ENCODE measurements around the gene RBKS.

The RBKS gene

GRCh38 chr2:27890146-27890923 is at the start of gene RBKS, which contains the start of gene BABAM2:
Gene RBKS (minus strand): TSS chr2:27890387. CDS start chr2:27890345, 42 bp downstream.
Gene BABAM2 (plus strand): TSS chr2:27890729. CDS start chr2:27894557, 3,828 bp downstream.
- in situ Hi-C loops (cut with MboI; ENCODE audit: low sequenced_read_pairs), result no loop called here
- peak; percentile 65 to 86 for DNase-seq (ENCODE audit: low spot score in 2 of 2)
- Histone ChIP-seq H3K36me3 (replicated peaks) (no peaks in the 10 kb centered on the region; the same call in 1 of the 2 replicates), H3K27me3 (ENCODE audit: low read depth) (no peaks in the 10 kb centered on the region), H3K4me1 (peaks cover 12% of the 10 kb centered on the region), H3K4me3 (peak within 1 kb of the TSS; percentile 75), H3K9me3 (no peaks in the 10 kb centered on the region)

GRCh38 chr2:27935026-27935425 is 44.8 kb upstream of the RBKS start:
- Histone ChIP-seq H3K9me3 (no peaks in the 10 kb centered on the region), H3K4me3 (no peak overlapping the region), H3K36me3 (replicated peaks) (no peaks in the 10 kb centered on the region), H3K27me3 (ENCODE audit: low read depth) (no peaks in the 10 kb centered on the region), H3K4me1 (no peaks in the 10 kb centered on the region)
- DNase-seq (ENCODE audit: low spot score in 2 of 2), result no peak
- in situ Hi-C loops (cut with MboI; ENCODE audit: low sequenced_read_pairs), result no loop called here

- no peak for DNase-seq (ENCODE audit: low spot score in 2 of 2)
- Histone ChIP-seq H3K4me1 (no peaks in the 10 kb centered on the region), H3K36me3 (replicated peaks) (no peaks in the 10 kb centered on the region), H3K27me3 (ENCODE audit: low read depth) (no peaks in the 10 kb centered on the region), H3K9me3 (no peaks in the 10 kb centered on the region), H3K4me3 (no peak overlapping the region)
- in situ Hi-C loops (cut with MboI; ENCODE audit: low sequenced_read_pairs), result no loop called here
Measured at GRCh38 chr2:27932396-27932795, 42.2 kb upstream of the RBKS start.

GRCh38 chr2:27931361-27931950 is 41.3 kb upstream of the RBKS start:
- H3K9me3 ChIP-seq, result no peaks in the 10 kb centered on the region
- no peaks in the 10 kb centered on the region for H3K27me3 ChIP-seq (ENCODE audit: low read depth)
- H3K4me3 ChIP-seq, result no peak overlapping the region
- H3K4me1 ChIP-seq, result no peaks in the 10 kb centered on the region
- no peaks in the 10 kb centered on the region for H3K36me3 ChIP-seq (replicated peaks)
- in situ Hi-C loops (cut with MboI; ENCODE audit: low sequenced_read_pairs), result no loop called here
- DNase-seq (ENCODE audit: low spot score in 2 of 2), result no peak

GRCh38 chr2:27929916-27930486 is 39.8 kb upstream of the RBKS start:
- H3K9me3 ChIP-seq, result no peaks in the 10 kb centered on the region
- no peak for DNase-seq (ENCODE audit: low spot score in 2 of 2)
- H3K36me3 ChIP-seq (replicated peaks), result no peaks in the 10 kb centered on the region
- in situ Hi-C loops (cut with MboI; ENCODE audit: low sequenced_read_pairs), result no loop called here
- no peak overlapping the region for H3K4me3 ChIP-seq
- H3K27me3 ChIP-seq (ENCODE audit: low read depth), result no peaks in the 10 kb centered on the region
- H3K4me1 ChIP-seq, result no peaks in the 10 kb centered on the region

GRCh38 chr2:27925766-27926472 is 35.7 kb upstream of the RBKS start:
- Histone ChIP-seq H3K36me3 (replicated peaks) (no peaks in the 10 kb centered on the region), H3K4me1 (no peaks in the 10 kb centered on the region), H3K27me3 (ENCODE audit: low read depth) (no peaks in the 10 kb centered on the region), H3K4me3 (no peak overlapping the region), H3K9me3 (no peaks in the 10 kb centered on the region)
- in situ Hi-C loops (cut with MboI; ENCODE audit: low sequenced_read_pairs), result no loop called here
- no peak for DNase-seq (ENCODE audit: low spot score in 2 of 2)

GRCh38 chr2:27922842-27923241 is 32.7 kb upstream of the RBKS start:
- H3K4me1 ChIP-seq, result no peaks in the 10 kb centered on the region
- no peaks in the 10 kb centered on the region for H3K27me3 ChIP-seq (ENCODE audit: low read depth)
- H3K36me3 ChIP-seq (replicated peaks), result no peaks in the 10 kb centered on the region
- no peak for DNase-seq (ENCODE audit: low spot score in 2 of 2)
- no peak overlapping the region for H3K4me3 ChIP-seq
- in situ Hi-C loops (cut with MboI; ENCODE audit: low sequenced_read_pairs), result no loop called here
- H3K9me3 ChIP-seq, result no peaks in the 10 kb centered on the region

- in situ Hi-C loops (cut with MboI; ENCODE audit: low sequenced_read_pairs), result no loop called here
- H3K36me3 ChIP-seq (replicated peaks), result no peaks in the 10 kb centered on the region
- peaks cover 4% of the 10 kb centered on the region; the same call in 1 of the 2 replicates for H3K4me1 ChIP-seq
- H3K9me3 ChIP-seq, result no peaks in the 10 kb centered on the region
- no peaks in the 10 kb centered on the region for H3K27me3 ChIP-seq (ENCODE audit: low read depth)
- no peak for DNase-seq (ENCODE audit: low spot score in 2 of 2)
- H3K4me3 ChIP-seq, result no peak overlapping the region
Measured at GRCh38 chr2:27921880-27922547, 31.8 kb upstream of the RBKS start.

GRCh38 chr2:27921424-27921823 is 31.2 kb upstream of the RBKS start:
- in situ Hi-C loops (cut with MboI; ENCODE audit: low sequenced_read_pairs), result no loop called here
- Histone ChIP-seq H3K27me3 (ENCODE audit: low read depth) (no peaks in the 10 kb centered on the region), H3K9me3 (no peaks in the 10 kb centered on the region), H3K4me3 (no peak overlapping the region), H3K36me3 (replicated peaks) (no peaks in the 10 kb centered on the region), H3K4me1 (peaks cover 4% of the 10 kb centered on the region; the same call in 1 of the 2 replicates)
- no peak for DNase-seq (ENCODE audit: low spot score in 2 of 2)

- no peak for DNase-seq (ENCODE audit: low spot score in 2 of 2)
- Histone ChIP-seq H3K4me1 (peaks cover 4% of the 10 kb centered on the region; the same call in 1 of the 2 replicates), H3K27me3 (ENCODE audit: low read depth) (no peaks in the 10 kb centered on the region), H3K9me3 (no peaks in the 10 kb centered on the region), H3K4me3 (no peak overlapping the region), H3K36me3 (replicated peaks) (no peaks in the 10 kb centered on the region)
- in situ Hi-C loops (cut with MboI; ENCODE audit: low sequenced_read_pairs), result no loop called here
Measured at GRCh38 chr2:27920148-27920885, 30.1 kb upstream of the RBKS start.

GRCh38 chr2:27916293-27916995 is 26.3 kb upstream of the RBKS start:
- no peaks in the 10 kb centered on the region for H3K36me3 ChIP-seq (replicated peaks)
- H3K9me3 ChIP-seq, result no peaks in the 10 kb centered on the region
- in situ Hi-C loops (cut with MboI; ENCODE audit: low sequenced_read_pairs), result no loop called here
- no peaks in the 10 kb centered on the region for H3K27me3 ChIP-seq (ENCODE audit: low read depth)
- DNase-seq (ENCODE audit: low spot score in 2 of 2), result no peak
- peaks cover 4% of the 10 kb centered on the region; the same call in 1 of the 2 replicates for H3K4me1 ChIP-seq
- H3K4me3 ChIP-seq, result no peak overlapping the region

- H3K27me3 ChIP-seq (ENCODE audit: low read depth), result no peaks in the 10 kb centered on the region
- H3K36me3 ChIP-seq (replicated peaks), result no peaks in the 10 kb centered on the region
- H3K9me3 ChIP-seq, result no peaks in the 10 kb centered on the region
- in situ Hi-C loops (cut with MboI; ENCODE audit: low sequenced_read_pairs), result no loop called here
- H3K4me3 ChIP-seq, result no peak overlapping the region
- no peak for DNase-seq (ENCODE audit: low spot score in 2 of 2)
- H3K4me1 ChIP-seq, result peaks cover 4% of the 10 kb centered on the region; the same call in 1 of the 2 replicates
Measured at GRCh38 chr2:27915874-27916273, 25.7 kb upstream of the RBKS start.
